Activated naive CD4-positive, alpha-beta T cell treated with anti-CD3 and anti-CD28 coated beads, Interleukin-2, amount 50 U/mL, for 72 hours (primary cell): Measurements from ENCODE around the gene TTC28. TPM values are rescaled to one million over a fixed set of nuclear protein-coding genes. Genes with fewer than 3 reads are reported as not detected.

ENCODE experiments used
- ATAC-seq, 2 donors: fragments of 150-1000 bp; cut with Tn5 transposase; 2 replicates each; pipeline ENCODE4 v1.10.0; 2021; ENCODE audit warnings: mild to moderate bottlenecking in 2 of 2, moderate library complexity in 2 of 2
- DNase-seq, 2 donors: peaks; one replicate each; pipeline ENCODE4 v3.0.0; 2021 to 2022; ENCODE audit warnings: low spot score in 2 of 2
- H3K27ac Mint-ChIP-seq, 2 donors: one replicate each; pipeline ENCODE4 v1.8.0; 2022; ENCODE audit warnings: mild to moderate bottlenecking in 2 of 2, mixed read lengths in 2 of 2
- H3K36me3 Mint-ChIP-seq, 2 donors: one replicate each; pipeline ENCODE4 v1.8.0; 2022; ENCODE audit warnings: mixed read lengths in 2 of 2
- H3K9me3 Mint-ChIP-seq, 2 donors: one replicate each; pipeline ENCODE4 v1.8.0; 2022; ENCODE audit warnings: mixed read lengths in 2 of 2
- total RNA-seq, 2 donors: library from RNA; stranded (reverse); gene quantifications; one replicate each; pipeline ENCODE4 v1.2.3, GENCODE V29; 2022

TTC28 gene
- total RNA-seq, 2 donors from 2014 or later, result 0.66 to 8.5 TPM

- no peak for ATAC-seq
- no peaks in the 10 kb centered on the region for H3K36me3 Mint-ChIP-seq
- no peaks in the 10 kb centered on the region for H3K9me3 Mint-ChIP-seq
Measured at GRCh38 chr22:28023774-28024173, 655.9 kb downstream of the TTC28 start.

GRCh38 chr22:28023036-28023435 lies 656.6 kb downstream of the TTC28 start:
- ATAC-seq, result no peak
- H3K9me3 Mint-ChIP-seq, result no peaks in the 10 kb centered on the region
- H3K27ac Mint-ChIP-seq, result no peak overlapping the region
- H3K36me3 Mint-ChIP-seq, result no peaks in the 10 kb centered on the region
- no peak for DNase-seq

More at GRCh38 chr22:28023774-28024173, 655.9 kb downstream of the TTC28 start:
- DNase-seq, result no peak
- H3K27ac Mint-ChIP-seq, result no peak overlapping the region

- Mint-ChIP-seq H3K36me3 (no peaks in the 10 kb centered on the region), H3K9me3 (no peaks in the 10 kb centered on the region), H3K27ac (peak overlapping the region in 1 of 2 donors; percentile 82)
- DNase-seq, result no peak
- ATAC-seq, result no peak
Measured at GRCh38 chr22:28021998-28022660, 657.5 kb downstream of the TTC28 start.

- DNase-seq, result peak in 1 of 2 donors; percentile 38
- H3K9me3 Mint-ChIP-seq, result no peaks in the 10 kb centered on the region
- H3K36me3 Mint-ChIP-seq, result no peaks in the 10 kb centered on the region
- ATAC-seq, result no peak
- H3K27ac Mint-ChIP-seq, result peak overlapping the region in 1 of 2 donors; percentile 36
Measured at GRCh38 chr22:28021116-28021997, 658.3 kb downstream of the TTC28 start.

GRCh38 chr22:28019881-28020861 lies 659.5 kb downstream of the TTC28 start:
- Mint-ChIP-seq H3K27ac (no peak overlapping the region), H3K36me3 (no peaks in the 10 kb centered on the region), H3K9me3 (no peaks in the 10 kb centered on the region)
- ATAC-seq (peak; percentile 72 to 87), DNase-seq (peak; percentile 63 to 74)

GRCh38 chr22:28019360-28019759 lies 660.3 kb downstream of the TTC28 start:
- no peaks in the 10 kb centered on the region for H3K36me3 Mint-ChIP-seq
- ATAC-seq, result peak; percentile 35 to 43
- no peak for DNase-seq
- H3K9me3 Mint-ChIP-seq, result no peaks in the 10 kb centered on the region
- no peak overlapping the region for H3K27ac Mint-ChIP-seq

- Mint-ChIP-seq H3K36me3 (no peaks in the 10 kb centered on the region), H3K9me3 (no peaks in the 10 kb centered on the region), H3K27ac (no peak overlapping the region)
- ATAC-seq (no peak), DNase-seq (peak in 1 of 2 donors; percentile 44)
Measured at GRCh38 chr22:28018461-28018927, 661.1 kb downstream of the TTC28 start.

- H3K27ac Mint-ChIP-seq, result peak overlapping the region in 1 of 2 donors; percentile 22
Measured at GRCh38 chr22:28017859-28018258, 661.8 kb downstream of the TTC28 start.

GRCh38 chr22:28017558-28017820 lies 662.2 kb downstream of the TTC28 start:
- DNase-seq, result no peak
- H3K9me3 Mint-ChIP-seq, result no peaks in the 10 kb centered on the region

More at GRCh38 chr22:28017859-28018258, 661.8 kb downstream of the TTC28 start:
- ATAC-seq (no peak), DNase-seq (peak in 1 of 2 donors; percentile 3)
- Mint-ChIP-seq H3K9me3 (no peaks in the 10 kb centered on the region), H3K36me3 (no peaks in the 10 kb centered on the region)

GRCh38 chr22:28016781-28017557 lies 662.7 kb downstream of the TTC28 start:
- peak in 1 of 2 donors; percentile 44 for DNase-seq
- Mint-ChIP-seq H3K27ac (peak overlapping the region; percentile 22 to 33), H3K36me3 (no peaks in the 10 kb centered on the region), H3K9me3 (no peaks in the 10 kb centered on the region)
- no peak for ATAC-seq

More at GRCh38 chr22:28017558-28017820, 662.2 kb downstream of the TTC28 start:
- no peak for ATAC-seq
- Mint-ChIP-seq H3K27ac (peak overlapping the region in 1 of 2 donors; percentile 22), H3K36me3 (no peaks in the 10 kb centered on the region)

GRCh38 chr22:28015676-28016601 lies 663.7 kb downstream of the TTC28 start:
- Mint-ChIP-seq H3K9me3 (no peaks in the 10 kb centered on the region), H3K27ac (peak overlapping the region in 1 of 2 donors; percentile 22), H3K36me3 (no peaks in the 10 kb centered on the region)
- ATAC-seq, result no peak
- peak in 1 of 2 donors; percentile 7 for DNase-seq

- H3K27ac Mint-ChIP-seq, result no peak overlapping the region
- DNase-seq (no peak), ATAC-seq (no peak)
- H3K9me3 Mint-ChIP-seq, result no peaks in the 10 kb centered on the region
- H3K36me3 Mint-ChIP-seq, result no peaks in the 10 kb centered on the region
Measured at GRCh38 chr22:28015046-28015425, 664.6 kb downstream of the TTC28 start.

GRCh38 chr22:28014211-28015045 lies 665.2 kb downstream of the TTC28 start:
- Mint-ChIP-seq H3K27ac (no peak overlapping the region), H3K36me3 (no peaks in the 10 kb centered on the region), H3K9me3 (no peaks in the 10 kb centered on the region)
- DNase-seq, result no peak
- ATAC-seq, result no peak

GRCh38 chr22:28013611-28014010 lies 666.0 kb downstream of the TTC28 start:
- ATAC-seq (no peak), DNase-seq (no peak)
- Mint-ChIP-seq H3K9me3 (no peaks in the 10 kb centered on the region), H3K36me3 (no peaks in the 10 kb centered on the region), H3K27ac (no peak overlapping the region)
